ENCODE results near the gene RAE1. TPM values are rescaled to one million over a fixed set of nuclear protein-coding genes. Genes with fewer than 3 reads are reported as not detected.

Gene RAE1
- total RNA-seq, 1 experiment from 2014 or later, result 67.2 TPM

Other genes with a start within 250 kb of the RAE1 start
- not detected in 2 replicates for gene BMP7, start 84.6 kb upstream of the RAE1 start, total RNA-seq (2014; rRNA removed; shearing (Covaris generic))
- gene SPO11, start 21.5 kb upstream of the RAE1 start, total RNA-seq (2014; rRNA removed; shearing (Covaris generic)), result not detected in 2 replicates
- 14.1 and 20.8 TPM in 2 replicates for gene RBM38, start 40.1 kb downstream of the RAE1 start, total RNA-seq (2014; rRNA removed; shearing (Covaris generic))
- gene CTCFL, start 173.9 kb downstream of the RAE1 start, total RNA-seq (2014; rRNA removed; shearing (Covaris generic)), result not detected in 2 replicates
- not detected in 2 replicates for gene PCK1, start 209.9 kb downstream of the RAE1 start, total RNA-seq (2014; rRNA removed; shearing (Covaris generic))